ENCODE data around the gene MYEOV. TPM values are rescaled to one million over a fixed set of nuclear protein-coding genes. Genes with fewer than 3 reads are reported as not detected.

The MYEOV gene
- total and polyA plus RNA-seq, 2 experiments from 2014 or later, result 0.14 TPM; not detected in 1

- Histone ChIP-seq H3F3A (replicated peaks; ENCODE audit: low read depth) (no peaks in the 10 kb centered on the region), H3K4me2 (no peak overlapping the region), H3K79me2 (replicated peaks; ENCODE audit: insufficient read depth) (no peaks in the 10 kb centered on the region), H3K4me3 (no peak overlapping the region), H3K9me2 (ENCODE audit: insufficient read depth) (no peaks in the 10 kb centered on the region), H3K4me1 (ENCODE audit: insufficient read depth) (peaks cover under 1% of the 10 kb centered on the region; the same call in 1 of the 2 replicates), H3K36me3 (ENCODE audit: insufficient read depth) (no peaks in the 10 kb centered on the region), H2AFZ (no peak overlapping the region), H3K27me3 (ENCODE audit: insufficient read depth) (no peaks in the 10 kb centered on the region), H4K20me1 (replicated peaks; ENCODE audit: insufficient read depth) (no peaks in the 10 kb centered on the region), H3K27ac (ENCODE audit: low read depth) (no peak overlapping the region)
- H3K4me1 Mint-ChIP-seq, result peaks cover 6% of the 10 kb centered on the region
- H3K27me3 Mint-ChIP-seq (ENCODE audit: insufficient read depth, low read depth, poor library complexity), result peaks cover 8% of the 10 kb centered on the region
- no peak overlapping the region for H3K4me3 Mint-ChIP-seq
- no peaks in the 10 kb centered on the region; the same call in 2 of the 3 replicates for H3K9me3 Mint-ChIP-seq
- TF ChIP-seq ZNF114 (CRISPR knock-in tag; IDR thresholded peaks at IDR 0.05) (no peak), CTCF (conservative IDR thresholded peaks at IDR 0.05; ENCODE audit: low read depth in 2 of 2) (no peak), NANOG (IDR thresholded peaks at IDR 0.05; ENCODE audit: borderline replicate concordance) (no peak), JUNB (IDR thresholded peaks at IDR 0.05; ENCODE audit: unreplicated experiment) (no peak), ZNF331 (CRISPR knock-in tag; IDR thresholded peaks at IDR 0.05; ENCODE audit: low read depth) (no peak), ZNF462 (CRISPR knock-in tag; IDR thresholded peaks at IDR 0.05) (no peak), STAT1 (IDR thresholded peaks at IDR 0.05; ENCODE audit: unreplicated experiment) (no peak), ETS1 (IDR thresholded peaks at IDR 0.05) (no peak), EZH2phosphoT487 (IDR thresholded peaks at IDR 0.05; ENCODE audit: unreplicated experiment) (no peak), CREB1 (CRISPR knock-in tag; IDR thresholded peaks at IDR 0.05; ENCODE audit: low read depth) (no peak), EZH2 (IDR thresholded peaks at IDR 0.05; ENCODE audit: low read depth, unreplicated experiment) (no peak), REST (IDR thresholded peaks at IDR 0.05; ENCODE audit: unreplicated experiment) (no peak), POLR2AphosphoS5 (IDR thresholded peaks at IDR 0.05; ENCODE audit: low read depth) (no peak)
- no peak for ATAC-seq
- DNase-seq (ENCODE audit: low spot score), result no peak
- H3K27ac Mint-ChIP-seq, result no peak overlapping the region
- H3K36me3 Mint-ChIP-seq (ENCODE audit: low read depth), result no peaks in the 10 kb centered on the region
These were observed 31.5 kb downstream of the MYEOV start for GRCh38 chr11:69325446-69325845.
